HepG2 (cell line): ENCODE results near the gene PAN3. TPM values are rescaled to one million over a fixed set of nuclear protein-coding genes. Genes with fewer than 3 reads are reported as not detected.

Experiments
- ATAC-seq: fragments of 200-7000 bp; cut with Tn5 transposase; 3 replicates; pipeline ENCODE4 v1.9.1; 2020; ENCODE audit warnings: mild to moderate bottlenecking, moderate library complexity
- BruUV-seq: library from RNA; stranded (reverse); fragments of 400-500 nt; replicated peaks from 2 replicates; lab custom pipeline; 2021; lab: Mats Ljungman, UMichigan
- CTCF ChIA-PET: fragments of 300-600 bp; formaldehyde crosslinking; extraction: SDS; loops from one replicate; lab custom pipeline; 2021; ENCODE audit warnings: low total read pairs, inconsistent platforms, low intra/inter-chr PET ratio; lab: Yijun Ruan, JAX
- POLR2A ChIA-PET: fragments of 350-600 bp; sonication (Branson Sonifier 250); formaldehyde crosslinking; loops from one replicate; lab custom pipeline; 2020; ENCODE audit warnings: antibody characterized with exemption, inconsistent platforms; lab: Yijun Ruan, JAX
- DNase-seq: peaks from one replicate; pipeline ENCODE4 v3.0.0-alpha.2; 2015; ENCODE audit warnings: low spot score
- FAIRE-seq: peaks from 3 replicates; lab custom pipeline; 2011; peaks lifted over from hg19 to GRCh38; lab: Jason Lieb, UNC
- H2AFZ ChIP-seq: one replicate; pipeline ENCODE4 v1.6.1; 2011; ENCODE audit warnings: low read length, inconsistent platforms
- H3K27ac ChIP-seq: fragments of 300-600 bp; 3 replicates; pipeline ENCODE4 v1.8.0; 2011; ENCODE audit warnings: mixed run types, mild to moderate bottlenecking, mixed read lengths, low read length, inconsistent platforms; ENCODE audit not compliant: insufficient read depth; ENCODE audit errors: extremely low read length
- H3K27me3 ChIP-seq, 2 experiments: fragments of 200-600 bp in 1 of 2; 2 replicates in 1 of 2; 3 replicates in 1 of 2; pipeline versions ENCODE4 v1.6.0 to v1.8.0; 2011; ENCODE audit warnings: low read length in 2 of 2, mild to moderate bottlenecking in 2 of 2, moderate library complexity in 2 of 2, inconsistent platforms in 1 of 2; ENCODE audit not compliant: insufficient read depth in 2 of 2, control insufficient read depth in 1 of 2
- H3K36me3 ChIP-seq, 2 experiments: fragments of 200-600 bp in 1 of 2; replicated peaks in 1 of 2; 2 replicates in 1 of 2; 3 replicates in 1 of 2; pipeline versions ENCODE4 v1.5.1 to v1.8.0; 2011; ENCODE audit warnings: low read length in 2 of 2, inconsistent platforms in 1 of 2; ENCODE audit not compliant: insufficient read depth in 2 of 2, control insufficient read depth in 1 of 2
- H3K4me1 ChIP-seq: 2 replicates; pipeline ENCODE4 v1.5.1; 2012; ENCODE audit warnings: low read length, inconsistent platforms; ENCODE audit not compliant: insufficient read depth
- H3K4me2 ChIP-seq: 2 replicates; pipeline ENCODE4 v1.6.0; 2011; ENCODE audit warnings: low read depth, low read length, inconsistent platforms
- H3K4me3 ChIP-seq, 3 experiments: fragments of 200-600 bp in 1 of 3; sonication (generic), shearing (Covaris generic) in 1 of 3; replicated peaks in 1 of 3; 2 replicates each; pipeline ENCODE4 v1.5.1; 2011 to 2016; ENCODE audit warnings: low read length in 3 of 3, inconsistent platforms in 2 of 3, low read depth in 2 of 3, mild to moderate bottlenecking in 2 of 3, control low read depth in 1 of 3, mixed read lengths in 1 of 3; ENCODE audit not compliant: insufficient read depth in 1 of 3
- H3K79me2 ChIP-seq: one replicate; pipeline ENCODE4 v1.6.1; 2011; ENCODE audit warnings: low read length, inconsistent platforms; ENCODE audit not compliant: insufficient read depth
- H3K9ac ChIP-seq: 2 replicates; pipeline ENCODE4 v1.6.0; 2011; ENCODE audit warnings: mild to moderate bottlenecking, low read depth, low read length, inconsistent platforms; ENCODE audit not compliant: insufficient read depth
- H3K9me3 ChIP-seq: 2 replicates; pipeline ENCODE4 v1.5.1; 2012; ENCODE audit warnings: mild to moderate bottlenecking, low read length
- H4K20me1 ChIP-seq: 2 replicates; pipeline ENCODE4 v1.6.0; 2011; ENCODE audit warnings: inconsistent platforms, mild to moderate bottlenecking, low read length, moderate library complexity; ENCODE audit not compliant: insufficient read depth
- CEBPB ChIP-seq: IDR thresholded peaks from 2 replicates; pipeline ENCODE4 v1.6.1; 2011; ENCODE audit warnings: low read depth, low read length, improper control_type of control experiment, borderline replicate concordance
- MED1 ChIP-seq: sonication (generic); formaldehyde crosslinking; IDR thresholded peaks from 2 replicates; pipeline ENCODE4 v1.4.0; 2020; ENCODE audit warnings: missing genetic modification reagents
- TAF15 ChIP-seq: fragments of 200-400 bp; formaldehyde crosslinking; IDR thresholded peaks from one replicate; pipeline ENCODE4 v1.6.1; 2018; ENCODE audit warnings: mild to moderate bottlenecking, low read depth, low read length; ENCODE audit not compliant: poor library complexity, severe bottlenecking
- WGBS: methylation state at CpG from one replicate; pipeline ENCODE4 v1.1.6; 2017; ENCODE audit warnings: low lambda C conversion rate; 5-methylcytosine and 5-hydroxymethylcytosine counted together
- in situ Hi-C: cut with HindIII; loops from 2 replicates; pipeline ENCODE4 v1.10.0; 2017; ENCODE audit warnings: low pct_unique_long_range_greater_than_20kb; ENCODE audit not compliant: extremely low pct_ligation_motif_present
- intact Hi-C: fragments of 100-400 bp; cut with micrococcal nuclease; formaldehyde crosslinking; loops from one replicate; pipeline ENCODE4 v1.10.0; 2022; ENCODE audit not compliant: unreplicated experiment
- polyA plus RNA-seq, 8 experiments: library from polyadenylated mRNA; depleted of rRNA in 3 of 8; stranded (reverse) in 7 of 8; unstranded in 1 of 8; fragments of >200 nt; fragmentation: Illumina TruSeq in 4 of 8; extraction: Trizol in 4 of 8; gene quantifications; 2 replicates each; pipeline versions ENCODE4 v1.2.1 to v1.2.3, GENCODE V29; 2011 to 2016; ENCODE audit warnings: low read depth in 4 of 8, missing spikeins in 1 of 8, mixed read lengths in 1 of 8; ENCODE audit not compliant: insufficient read depth in 1 of 8
- total RNA-seq, 5 experiments: library from RNA; depleted of rRNA; stranded (reverse); fragments of >200 nt; fragmentation: Illumina TruSeq; extraction: Trizol; gene quantifications; 2 replicates each; pipeline ENCODE4 v1.2.3, GENCODE V29; 2016; ENCODE audit warnings: low read depth in 1 of 5
- TF ChIP-seq, protein P1 (sequence below): sonication (generic); formaldehyde crosslinking; IDR thresholded peaks from 2 replicates; pipeline ENCODE4 v1.8.1; 2022; ENCODE audit warnings: low read depth, mild to moderate bottlenecking, missing genetic modification reagents
- TF ChIP-seq, protein P2 (sequence below): sonication (generic); formaldehyde crosslinking; IDR thresholded peaks from 2 replicates; pipeline ENCODE4 v1.5.1; 2020; ENCODE audit warnings: mild to moderate bottlenecking, missing genetic modification reagents, borderline replicate concordance

PAN3 gene
- total and polyA plus RNA-seq, 2 of the 13 experiments (the other 11 are each of a cell fraction or from before 2014, with no cell fraction given) = 9.7 to 10.6 TPM

- TF ChIP-seq, protein P1, sequence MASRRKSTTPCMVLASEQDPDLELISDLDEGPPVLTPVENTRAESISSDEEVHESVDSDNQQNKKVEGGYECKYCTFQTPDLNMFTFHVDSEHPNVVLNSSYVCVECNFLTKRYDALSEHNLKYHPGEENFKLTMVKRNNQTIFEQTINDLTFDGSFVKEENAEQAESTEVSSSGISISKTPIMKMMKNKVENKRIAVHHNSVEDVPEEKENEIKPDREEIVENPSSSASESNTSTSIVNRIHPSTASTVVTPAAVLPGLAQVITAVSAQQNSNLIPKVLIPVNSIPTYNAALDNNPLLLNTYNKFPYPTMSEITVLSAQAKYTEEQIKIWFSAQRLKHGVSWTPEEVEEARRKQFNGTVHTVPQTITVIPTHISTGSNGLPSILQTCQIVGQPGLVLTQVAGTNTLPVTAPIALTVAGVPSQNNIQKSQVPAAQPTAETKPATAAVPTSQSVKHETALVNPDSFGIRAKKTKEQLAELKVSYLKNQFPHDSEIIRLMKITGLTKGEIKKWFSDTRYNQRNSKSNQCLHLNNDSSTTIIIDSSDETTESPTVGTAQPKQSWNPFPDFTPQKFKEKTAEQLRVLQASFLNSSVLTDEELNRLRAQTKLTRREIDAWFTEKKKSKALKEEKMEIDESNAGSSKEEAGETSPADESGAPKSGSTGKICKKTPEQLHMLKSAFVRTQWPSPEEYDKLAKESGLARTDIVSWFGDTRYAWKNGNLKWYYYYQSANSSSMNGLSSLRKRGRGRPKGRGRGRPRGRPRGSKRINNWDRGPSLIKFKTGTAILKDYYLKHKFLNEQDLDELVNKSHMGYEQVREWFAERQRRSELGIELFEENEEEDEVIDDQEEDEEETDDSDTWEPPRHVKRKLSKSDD (CRISPR knock-in tag) = no peak
- peak; percentile 58 for TF ChIP-seq MED1 (CRISPR knock-in tag)
- TF ChIP-seq, protein P2, sequence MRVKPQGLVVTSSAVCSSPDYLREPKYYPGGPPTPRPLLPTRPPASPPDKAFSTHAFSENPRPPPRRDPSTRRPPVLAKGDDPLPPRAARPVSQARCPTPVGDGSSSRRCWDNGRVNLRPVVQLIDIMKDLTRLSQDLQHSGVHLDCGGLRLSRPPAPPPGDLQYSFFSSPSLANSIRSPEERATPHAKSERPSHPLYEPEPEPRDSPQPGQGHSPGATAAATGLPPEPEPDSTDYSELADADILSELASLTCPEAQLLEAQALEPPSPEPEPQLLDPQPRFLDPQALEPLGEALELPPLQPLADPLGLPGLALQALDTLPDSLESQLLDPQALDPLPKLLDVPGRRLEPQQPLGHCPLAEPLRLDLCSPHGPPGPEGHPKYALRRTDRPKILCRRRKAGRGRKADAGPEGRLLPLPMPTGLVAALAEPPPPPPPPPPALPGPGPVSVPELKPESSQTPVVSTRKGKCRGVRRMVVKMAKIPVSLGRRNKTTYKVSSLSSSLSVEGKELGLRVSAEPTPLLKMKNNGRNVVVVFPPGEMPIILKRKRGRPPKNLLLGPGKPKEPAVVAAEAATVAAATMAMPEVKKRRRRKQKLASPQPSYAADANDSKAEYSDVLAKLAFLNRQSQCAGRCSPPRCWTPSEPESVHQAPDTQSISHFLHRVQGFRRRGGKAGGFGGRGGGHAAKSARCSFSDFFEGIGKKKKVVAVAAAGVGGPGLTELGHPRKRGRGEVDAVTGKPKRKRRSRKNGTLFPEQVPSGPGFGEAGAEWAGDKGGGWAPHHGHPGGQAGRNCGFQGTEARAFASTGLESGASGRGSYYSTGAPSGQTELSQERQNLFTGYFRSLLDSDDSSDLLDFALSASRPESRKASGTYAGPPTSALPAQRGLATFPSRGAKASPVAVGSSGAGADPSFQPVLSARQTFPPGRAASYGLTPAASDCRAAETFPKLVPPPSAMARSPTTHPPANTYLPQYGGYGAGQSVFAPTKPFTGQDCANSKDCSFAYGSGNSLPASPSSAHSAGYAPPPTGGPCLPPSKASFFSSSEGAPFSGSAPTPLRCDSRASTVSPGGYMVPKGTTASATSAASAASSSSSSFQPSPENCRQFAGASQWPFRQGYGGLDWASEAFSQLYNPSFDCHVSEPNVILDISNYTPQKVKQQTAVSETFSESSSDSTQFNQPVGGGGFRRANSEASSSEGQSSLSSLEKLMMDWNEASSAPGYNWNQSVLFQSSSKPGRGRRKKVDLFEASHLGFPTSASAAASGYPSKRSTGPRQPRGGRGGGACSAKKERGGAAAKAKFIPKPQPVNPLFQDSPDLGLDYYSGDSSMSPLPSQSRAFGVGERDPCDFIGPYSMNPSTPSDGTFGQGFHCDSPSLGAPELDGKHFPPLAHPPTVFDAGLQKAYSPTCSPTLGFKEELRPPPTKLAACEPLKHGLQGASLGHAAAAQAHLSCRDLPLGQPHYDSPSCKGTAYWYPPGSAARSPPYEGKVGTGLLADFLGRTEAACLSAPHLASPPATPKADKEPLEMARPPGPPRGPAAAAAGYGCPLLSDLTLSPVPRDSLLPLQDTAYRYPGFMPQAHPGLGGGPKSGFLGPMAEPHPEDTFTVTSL (CRISPR knock-in tag) = peak; percentile 85; the same call in 1 of the 2 replicates
Observed at GRCh38 chr13:28145049-28145448, 6.7 kb downstream of the PAN3 start (continued).

DNA sequence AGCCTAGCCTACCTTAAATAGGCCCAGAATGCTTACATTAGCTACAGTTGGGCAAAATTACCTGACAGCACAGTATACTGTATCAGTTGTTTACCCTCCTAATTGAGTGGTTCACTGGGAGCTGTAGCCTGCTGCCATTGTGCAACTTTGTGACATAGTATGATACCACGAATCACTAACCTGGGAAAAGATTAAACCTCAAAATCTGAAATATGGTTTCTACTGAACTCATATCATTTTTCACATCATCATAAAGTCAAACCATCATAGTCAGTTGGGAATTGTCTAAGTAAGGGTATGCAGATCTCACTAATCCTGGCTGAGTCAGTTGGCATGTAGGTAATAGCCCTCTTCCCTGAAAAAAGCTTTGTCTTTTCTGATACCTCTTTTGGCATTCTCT is 9.2 kb downstream of the PAN3 start:
- FAIRE-seq (no peak), DNase-seq (no peak), ATAC-seq (peak; percentile 35; the same call in 1 of the 3 replicates)
- H4K20me1 ChIP-seq = peaks cover 41% of the 10 kb centered on the region
- intact Hi-C loops (no loop called here), in situ Hi-C loops (no loop called here)
- no TSS peak for BruUV-seq
- CTCF ChIA-PET = no interaction called here
- no peak overlapping the region for H3K4me2 ChIP-seq
- 57% methylated on average over 1 of the region's 1 CpG for WGBS
- no peak overlapping the region for H3K4me3 ChIP-seq
- H3K27me3 ChIP-seq = no peaks in the 10 kb centered on the region
- POLR2A ChIA-PET = interaction anchor here (1.1 kb wide), 1 partner anchor 10 kb away, joined by 4 read pairs; the partner anchor contains the start of gene PAN3
- no peaks in the 10 kb centered on the region for H3K9me3 ChIP-seq
- H2AFZ ChIP-seq = no peak overlapping the region
- no peak overlapping the region for H3K27ac ChIP-seq
- peaks cover 80% of the 10 kb centered on the region for H3K79me2 ChIP-seq
- H3K4me1 ChIP-seq = peaks cover 24% of the 10 kb centered on the region
- H3K9ac ChIP-seq = no peak overlapping the region
- peak; percentile 42; the same call in 1 of the 2 replicates for TF ChIP-seq CEBPB
- no peak for TF ChIP-seq TAF15
- TF ChIP-seq, all 625 proteins: peak for 1
- H3K36me3 ChIP-seq = no peaks in the 10 kb centered on the region
